Large intestine (tissue), 3 donors: Measurements from ENCODE around the gene SLC10A4. TPM values are rescaled to one million over a fixed set of nuclear protein-coding genes. Genes with fewer than 3 reads are reported as not detected.

Experiments used
- DNase-seq, 2 donors: peaks; one replicate each; pipeline versions ENCODE4 v3.0.0 to v3.0.0-alpha.2; 2013
- H3K27ac ChIP-seq: one replicate; pipeline ENCODE4 v1.5.1; 2013; ENCODE audit warnings: low read length
- H3K27me3 ChIP-seq: 2 replicates; pipeline ENCODE4 v1.6.1; 2013; ENCODE audit warnings: low read length; ENCODE audit not compliant: control insufficient read depth, insufficient read depth
- H3K36me3 ChIP-seq: 2 replicates; pipeline ENCODE4 v1.6.1; 2013; ENCODE audit warnings: low read length; ENCODE audit not compliant: control insufficient read depth, insufficient read depth
- H3K4me1 ChIP-seq: one replicate; pipeline ENCODE4 v1.6.1; 2013; ENCODE audit warnings: low read length; ENCODE audit not compliant: control insufficient read depth, insufficient read depth
- H3K4me3 ChIP-seq: one replicate; pipeline ENCODE4 v1.5.1; 2013; ENCODE audit warnings: low read length
- H3K9me3 ChIP-seq: one replicate; pipeline ENCODE4 v1.6.1; 2013; ENCODE audit warnings: mild to moderate bottlenecking, low read depth, low read length, moderate library complexity; ENCODE audit not compliant: control insufficient read depth
- WGBS: methylation state at CpG from one replicate; pipeline ENCODE4 v1.1.5; 2013; ENCODE audit warnings: low lambda C conversion rate; ENCODE audit not compliant: insufficient coverage; 5-methylcytosine and 5-hydroxymethylcytosine counted together
- polyA plus RNA-seq: library from polyadenylated mRNA; unstranded; fragments of 120-200 nt; gene quantifications from one replicate; pipeline ENCODE4 v1.2.1, GENCODE V29; 2013

Gene SLC10A4
- polyA plus RNA-seq, 1 donor = 2.0 TPM

DNA sequence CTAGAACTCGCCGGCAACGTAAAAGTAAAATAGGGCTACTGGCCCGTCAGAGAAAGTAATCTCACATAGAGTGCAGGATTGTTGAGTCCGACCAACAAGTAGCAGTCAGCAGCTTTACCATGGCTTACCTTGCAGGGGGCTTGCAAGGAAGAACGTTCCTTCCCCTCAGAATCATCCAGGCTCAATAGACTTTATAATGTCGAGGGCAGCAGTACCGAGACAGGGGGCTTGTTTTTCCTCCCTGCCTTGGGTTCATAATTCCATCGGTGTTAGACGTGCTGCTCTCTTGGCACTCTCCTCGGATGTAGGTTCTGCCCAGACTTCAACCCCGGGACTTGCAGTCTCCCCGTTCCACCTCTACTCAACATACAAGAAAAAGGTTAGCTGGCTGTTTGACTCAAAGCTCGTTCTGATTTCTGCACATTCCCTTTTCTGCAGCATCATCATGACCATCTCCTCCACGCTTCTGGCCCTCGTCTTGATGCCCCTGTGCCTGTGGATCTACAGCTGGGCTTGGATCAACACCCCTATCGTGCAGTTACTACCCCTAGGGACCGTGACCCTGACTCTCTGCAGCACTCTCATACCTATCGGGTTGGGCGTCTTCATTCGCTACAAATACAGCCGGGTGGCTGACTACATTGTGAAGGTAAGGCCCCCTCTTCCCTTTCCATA, 1.5 kb downstream of the SLC10A4 start:
- WGBS = 30% methylated on average over 2 of the region's 22 CpGs
- no peak overlapping the region for H3K27ac ChIP-seq
- no peak overlapping the region for H3K4me3 ChIP-seq
- no peaks in the 10 kb centered on the region for H3K36me3 ChIP-seq
- peaks cover 73% of the 10 kb centered on the region for H3K27me3 ChIP-seq
- DNase-seq = peak in 1 of 2 donors; percentile 19
- H3K9me3 ChIP-seq = peaks cover 7% of the 10 kb centered on the region
- H3K4me1 ChIP-seq = no peaks in the 10 kb centered on the region

DNA sequence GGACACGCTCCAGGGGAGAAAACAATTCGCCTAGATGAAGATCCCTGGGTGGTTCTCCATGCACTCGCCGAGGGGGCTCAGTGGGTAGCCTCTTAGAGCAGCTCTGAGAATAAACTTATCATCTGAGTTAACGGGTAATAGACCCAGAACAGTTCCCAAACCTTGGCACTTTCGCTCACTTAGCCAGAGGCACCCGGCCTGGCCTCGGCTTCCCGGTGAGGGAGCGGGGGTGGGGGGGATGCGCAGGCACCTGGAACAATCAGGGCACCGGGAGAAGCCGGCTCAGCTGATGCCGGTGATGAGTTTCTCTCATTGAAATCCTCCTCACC, 6.5 kb downstream of the SLC10A4 start:
- no peak overlapping the region for H3K4me3 ChIP-seq
- no peaks in the 10 kb centered on the region for H3K9me3 ChIP-seq
- DNase-seq = peak in 1 of 2 donors; percentile 14
- H3K27ac ChIP-seq = no peak overlapping the region
- no peaks in the 10 kb centered on the region for H3K36me3 ChIP-seq
- no peaks in the 10 kb centered on the region for H3K4me1 ChIP-seq
- no CpG with 5 or more reads among the region's 14 CpGs for WGBS
- peaks cover 72% of the 10 kb centered on the region for H3K27me3 ChIP-seq

DNA sequence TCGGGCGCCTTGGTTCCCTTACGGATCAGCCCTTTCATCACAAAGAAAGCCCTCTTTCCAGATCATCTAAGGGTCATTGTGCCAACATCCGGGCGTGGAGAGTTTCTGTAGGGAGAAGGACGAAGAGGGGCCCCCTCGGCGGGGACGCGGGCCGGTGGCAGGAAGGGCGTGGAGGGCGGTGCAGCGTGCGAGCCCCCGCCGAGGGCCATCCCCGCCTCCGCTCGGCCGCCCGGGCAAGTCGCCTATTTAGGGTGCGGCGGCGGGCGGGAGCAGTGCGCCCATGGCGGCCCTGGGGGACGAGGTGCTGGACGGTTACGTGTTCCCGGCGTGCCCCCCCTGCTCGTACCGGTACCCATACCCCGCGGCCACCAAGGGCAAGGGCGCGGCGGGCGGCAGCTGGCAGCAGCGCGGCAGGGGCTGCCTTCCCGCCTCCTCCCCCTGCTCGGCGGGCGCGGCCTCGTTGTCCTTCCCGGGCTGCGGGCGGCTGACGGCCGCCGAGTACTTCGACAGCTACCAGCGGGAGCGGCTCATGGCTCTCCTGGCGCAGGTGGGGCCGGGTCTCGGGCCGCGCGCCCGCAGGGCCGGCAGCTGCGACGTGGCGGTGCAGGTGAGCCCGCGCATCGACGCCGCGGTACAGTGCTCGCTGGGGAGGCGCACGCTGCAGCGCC, 7.0 kb downstream of the SLC10A4 start, which contains the start of gene ZAR1:
Gene ZAR1, plus strand, starts transcription at position 241 of the 668 bp plus-strand sequence. Its CDS starts 40 bp downstream, at position 281.
- peak in 1 of 2 donors; percentile 20 for DNase-seq
- WGBS = no CpG with 5 or more reads among the region's 80 CpGs
- Histone ChIP-seq H3K27ac (no peak within 1 kb of the TSS), H3K4me1 (no peaks in the 10 kb centered on the region), H3K9me3 (no peaks in the 10 kb centered on the region), H3K4me3 (no peak within 1 kb of the TSS), H3K36me3 (no peaks in the 10 kb centered on the region), H3K27me3 (peaks cover 67% of the 10 kb centered on the region)

DNA sequence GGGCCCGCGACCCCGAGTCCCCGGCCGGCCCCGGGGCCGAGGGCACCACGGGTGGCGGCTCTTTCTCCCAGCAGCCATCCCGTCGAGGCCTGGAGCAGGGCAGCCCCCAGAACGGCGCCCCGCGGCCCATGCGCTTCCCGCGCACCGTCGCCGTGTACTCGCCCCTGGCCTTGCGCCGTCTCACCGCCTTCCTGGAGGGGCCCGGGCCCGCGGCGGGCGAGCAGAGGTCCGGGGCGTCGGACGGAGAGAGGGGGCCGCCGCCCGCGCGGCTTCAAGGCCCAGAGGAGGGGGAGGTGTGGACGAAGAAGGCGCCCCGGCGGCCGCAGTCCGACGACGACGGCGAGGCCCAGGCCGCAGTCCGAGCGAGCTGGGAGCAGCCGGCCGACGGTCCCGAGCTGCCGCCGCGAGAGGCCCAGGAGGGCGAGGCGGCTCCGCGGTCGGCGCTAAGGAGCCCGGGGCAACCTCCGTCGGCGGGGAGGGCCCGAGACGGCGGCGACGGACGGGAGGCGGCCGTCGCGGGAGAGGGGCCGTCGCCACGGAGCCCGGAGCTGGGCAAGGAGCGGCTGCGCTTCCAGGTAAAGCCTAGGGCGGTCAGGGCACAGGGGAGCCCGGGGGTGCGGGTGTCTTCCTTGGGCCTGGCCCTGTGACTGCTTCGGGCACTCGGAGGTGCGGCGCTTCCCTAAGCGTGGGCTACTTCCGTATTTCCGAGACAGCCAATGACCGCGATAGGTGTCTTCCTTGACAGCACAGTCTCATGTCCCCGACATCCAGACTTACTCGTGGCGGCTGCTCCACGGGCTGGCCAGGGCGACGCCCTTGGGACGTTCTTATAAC, 7.8 kb downstream of the SLC10A4 start:
- peak in 1 of 2 donors; percentile 44 for DNase-seq
- H3K4me3 ChIP-seq = no peak overlapping the region
- no peaks in the 10 kb centered on the region for H3K36me3 ChIP-seq
- WGBS = no CpG with 5 or more reads among the region's 104 CpGs
- peaks cover 66% of the 10 kb centered on the region for H3K27me3 ChIP-seq
- H3K4me1 ChIP-seq = no peaks in the 10 kb centered on the region
- no peaks in the 10 kb centered on the region for H3K9me3 ChIP-seq
- H3K27ac ChIP-seq = no peak overlapping the region

DNA sequence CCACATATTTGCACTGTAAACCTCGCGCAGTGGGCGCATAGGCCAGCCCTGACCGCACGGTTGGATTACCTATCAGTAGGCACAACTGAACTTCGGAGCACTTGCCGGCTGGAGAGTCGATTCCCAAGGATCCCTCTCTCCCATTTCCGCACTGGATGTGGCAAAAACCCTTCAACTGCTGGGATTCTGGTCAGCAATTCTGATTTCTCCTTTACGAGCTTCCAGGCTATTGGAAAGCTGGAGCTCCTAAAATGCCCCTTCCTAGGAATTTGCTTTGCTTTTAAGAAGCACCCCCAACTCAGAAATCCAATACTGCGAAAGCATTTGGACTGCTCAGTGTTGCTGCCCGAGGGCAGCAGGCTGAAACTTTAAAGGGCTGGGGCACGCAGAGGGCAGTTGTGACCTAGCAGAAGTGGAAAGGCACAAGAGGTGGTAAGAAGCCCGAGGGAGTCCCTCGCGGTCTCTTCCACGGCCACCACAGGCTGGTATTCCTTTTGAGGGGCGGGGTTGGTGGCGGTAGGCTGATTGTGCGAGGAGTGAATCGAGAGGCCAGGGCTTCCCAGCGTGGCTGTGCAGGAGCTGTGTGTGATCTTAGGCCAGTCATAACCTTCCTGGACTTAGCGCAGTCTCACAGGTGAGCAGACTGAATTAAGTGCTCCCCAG, 8.5 kb downstream of the SLC10A4 start:
- no peak overlapping the region for H3K27ac ChIP-seq
- no peaks in the 10 kb centered on the region for H3K4me1 ChIP-seq
- DNase-seq = no peak
- no peaks in the 10 kb centered on the region for H3K9me3 ChIP-seq
- no peak overlapping the region for H3K4me3 ChIP-seq
- no CpG with 5 or more reads among the region's 23 CpGs for WGBS
- peaks cover 64% of the 10 kb centered on the region for H3K27me3 ChIP-seq
- no peaks in the 10 kb centered on the region for H3K36me3 ChIP-seq

DNA sequence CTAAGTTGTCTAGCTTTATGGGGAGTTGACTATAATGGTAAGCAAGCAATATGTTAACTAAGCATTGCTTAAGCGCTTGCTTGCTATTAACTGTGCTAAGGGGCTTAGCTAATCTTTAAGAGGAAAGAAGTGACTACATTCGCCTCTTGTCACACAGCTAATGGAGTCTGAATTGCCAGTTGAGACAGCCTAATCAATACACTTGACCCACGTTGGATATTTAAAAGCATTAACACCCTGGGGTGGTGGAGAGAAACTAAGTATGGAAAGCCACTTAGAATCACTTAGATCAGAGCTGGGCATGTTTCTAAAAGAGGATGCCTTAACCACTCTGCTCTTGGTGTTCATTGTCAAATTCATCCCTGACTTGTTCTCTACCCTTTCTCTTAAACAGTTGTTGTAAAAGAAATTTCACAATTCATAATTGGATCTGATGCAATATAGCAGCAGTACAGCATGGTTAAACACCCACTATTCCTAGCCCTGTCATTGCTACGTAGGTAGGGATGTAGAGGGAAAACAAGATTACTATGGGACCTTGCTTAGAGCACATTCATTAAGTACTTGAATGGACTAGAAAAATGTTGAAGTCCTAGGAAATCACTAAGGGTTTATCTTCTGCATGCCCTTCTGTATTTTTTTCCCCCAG, 10.4 kb downstream of the SLC10A4 start:
- no peak overlapping the region for H3K27ac ChIP-seq
- no peak overlapping the region for H3K4me3 ChIP-seq
- H3K27me3 ChIP-seq = peaks cover 47% of the 10 kb centered on the region
- no peaks in the 10 kb centered on the region for H3K9me3 ChIP-seq
- WGBS = no CpG with 5 or more reads among the region's 4 CpGs
- no peak for DNase-seq
- peaks cover 3% of the 10 kb centered on the region for H3K36me3 ChIP-seq
- H3K4me1 ChIP-seq = no peaks in the 10 kb centered on the region

DNA sequence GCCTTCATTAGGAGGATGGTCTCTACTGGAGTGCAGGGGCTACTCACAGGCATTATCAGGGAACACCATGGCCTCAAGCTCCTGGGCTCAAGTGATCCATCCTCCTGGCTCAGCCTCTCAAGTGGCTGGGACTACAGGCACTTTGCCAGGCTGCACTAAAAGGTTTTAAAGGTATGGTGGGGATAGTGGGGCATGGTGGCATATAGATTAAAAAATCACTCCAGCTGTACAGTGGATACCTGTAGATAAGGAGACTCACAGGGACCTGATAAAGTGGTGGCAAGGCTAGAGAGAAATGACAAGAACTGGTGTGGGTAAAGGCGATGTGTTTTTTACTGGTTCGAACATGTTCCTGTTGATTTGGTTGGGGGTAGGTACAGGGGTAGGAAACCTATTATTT, 12.8 kb downstream of the SLC10A4 start:
- no CpG with 5 or more reads among the region's 2 CpGs for WGBS
- Histone ChIP-seq H3K27ac (no peak overlapping the region), H3K4me1 (no peaks in the 10 kb centered on the region), H3K36me3 (peaks cover 17% of the 10 kb centered on the region), H3K27me3 (peaks cover 28% of the 10 kb centered on the region), H3K4me3 (no peak overlapping the region), H3K9me3 (no peaks in the 10 kb centered on the region)
- DNase-seq = no peak

DNA sequence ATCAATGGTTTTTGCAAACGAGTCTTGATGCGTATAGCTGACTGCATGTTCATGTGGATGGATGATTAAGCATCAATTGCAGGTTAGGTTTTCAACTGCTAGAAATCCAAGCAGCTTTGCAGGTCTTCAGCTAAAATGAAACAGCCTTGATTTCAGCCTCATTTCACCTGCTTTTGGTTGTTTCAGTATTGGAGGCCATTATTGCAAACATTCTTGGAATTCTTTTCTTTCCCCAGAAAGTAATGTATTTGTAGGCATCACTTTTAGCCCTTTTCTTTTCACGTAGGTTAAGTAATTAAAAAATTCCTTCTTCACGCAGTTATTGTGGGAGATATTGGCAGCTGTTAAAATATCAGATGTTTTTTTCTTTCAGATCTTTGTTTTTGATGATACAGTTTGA, 15.8 kb downstream of the SLC10A4 start:
- Histone ChIP-seq H3K36me3 (peaks cover 22% of the 10 kb centered on the region), H3K27me3 (no peaks in the 10 kb centered on the region), H3K9me3 (no peaks in the 10 kb centered on the region), H3K27ac (no peak overlapping the region), H3K4me1 (no peaks in the 10 kb centered on the region), H3K4me3 (no peak overlapping the region)
- no peak for DNase-seq
- 100% methylated on average over 1 of the region's 4 CpGs for WGBS

DNA sequence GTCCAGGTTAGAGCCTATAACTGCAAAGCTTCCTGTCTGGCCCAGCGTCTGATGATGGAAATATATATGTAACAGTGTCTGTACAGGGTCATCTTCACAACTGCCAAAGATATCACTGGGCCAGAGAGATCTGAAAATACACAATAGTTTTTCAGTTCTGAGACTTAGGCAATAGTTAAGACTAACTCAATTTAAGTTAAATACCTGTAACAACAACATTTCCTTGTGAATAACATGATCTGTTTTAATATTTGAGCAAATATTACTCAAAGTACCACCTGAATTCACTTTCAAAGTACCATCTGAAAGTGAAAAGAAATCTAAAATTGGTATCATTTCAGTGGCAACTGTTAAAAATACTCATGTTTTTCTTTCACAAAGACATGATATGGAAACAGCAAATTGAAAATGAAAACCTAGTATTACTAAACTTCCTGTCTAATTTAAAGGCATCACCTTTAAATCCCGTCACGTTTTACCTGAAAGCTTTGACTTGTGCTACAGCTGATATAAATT, 16.5 kb downstream of the SLC10A4 start:
- H3K27ac ChIP-seq = no peak overlapping the region
- WGBS = 100% methylated on average over 1 of the region's 3 CpGs
- H3K4me1 ChIP-seq = no peaks in the 10 kb centered on the region
- H3K36me3 ChIP-seq = peaks cover 22% of the 10 kb centered on the region
- no peak for DNase-seq
- no peak overlapping the region for H3K4me3 ChIP-seq
- H3K27me3 ChIP-seq = no peaks in the 10 kb centered on the region
- no peaks in the 10 kb centered on the region for H3K9me3 ChIP-seq
